Activated T-helper 17 cell treated with anti-CD3 and anti-CD28 coated beads, Interleukin-2, amount 50 U/mL, for 72 hours (primary cell): Measurements from ENCODE around the gene GPR37. TPM values are rescaled to one million over a fixed set of nuclear protein-coding genes. Genes with fewer than 3 reads are reported as not detected.

Experiments used
- ATAC-seq: fragments of 150-1000 bp; cut with Tn5 transposase; replicated peaks from 2 replicates; pipeline ENCODE4 v1.10.0; 2021; ENCODE audit warnings: mild to moderate bottlenecking, moderate library complexity
- H3K27ac Mint-ChIP-seq: one replicate; pipeline ENCODE4 v1.8.0; 2022; ENCODE audit warnings: mixed read lengths
- H3K27me3 Mint-ChIP-seq: one replicate; pipeline ENCODE4 v1.8.0; 2022; ENCODE audit warnings: mixed read lengths
- H3K36me3 Mint-ChIP-seq: one replicate; pipeline ENCODE4 v1.8.0; 2022; ENCODE audit warnings: low read depth, mild to moderate bottlenecking, mixed read lengths
- H3K4me1 Mint-ChIP-seq: one replicate; pipeline ENCODE4 v1.8.0; 2022; ENCODE audit warnings: mixed read lengths
- H3K4me3 Mint-ChIP-seq: one replicate; pipeline ENCODE4 v1.8.0; 2022; ENCODE audit warnings: mild to moderate bottlenecking, mixed read lengths
- H3K9me3 Mint-ChIP-seq: one replicate; pipeline ENCODE4 v1.8.0; 2022; ENCODE audit warnings: mixed read lengths
- total RNA-seq, 2 donors: library from RNA; stranded (reverse); gene quantifications; one replicate each; pipeline ENCODE4 v1.2.3, GENCODE V29; 2022

The GPR37 gene
- total RNA-seq = not detected

GRCh38 chr7:124765401-124766352, at the start of gene GPR37:
GPR37 (minus strand) TSS chr7:124765792; CDS start chr7:124764976, 816 bp downstream.
- H3K4me1 Mint-ChIP-seq = no peaks in the 10 kb centered on the region
- peak within 1 kb of the TSS; percentile 74 for H3K4me3 Mint-ChIP-seq
- H3K36me3 Mint-ChIP-seq = peaks cover 5% of the 10 kb centered on the region
- no peaks in the 10 kb centered on the region for H3K9me3 Mint-ChIP-seq
- H3K27ac Mint-ChIP-seq = no peak within 1 kb of the TSS
- peak; percentile 83 for ATAC-seq
- H3K27me3 Mint-ChIP-seq = peaks cover 48% of the 10 kb centered on the region

- Mint-ChIP-seq H3K9me3 (no peaks in the 10 kb centered on the region), H3K27ac (no peak overlapping the region), H3K4me1 (no peaks in the 10 kb centered on the region), H3K4me3 (no peak overlapping the region), H3K27me3 (peaks cover 8% of the 10 kb centered on the region), H3K36me3 (no peaks in the 10 kb centered on the region)
- ATAC-seq = no peak
These were observed 48.6 kb upstream of the GPR37 start for GRCh38 chr7:124813994-124814798.

- Mint-ChIP-seq H3K4me1 (no peaks in the 10 kb centered on the region), H3K4me3 (no peak overlapping the region), H3K36me3 (no peaks in the 10 kb centered on the region), H3K27ac (no peak overlapping the region), H3K27me3 (peaks cover 8% of the 10 kb centered on the region), H3K9me3 (no peaks in the 10 kb centered on the region)
- no peak for ATAC-seq
These were observed 47.2 kb upstream of the GPR37 start for GRCh38 chr7:124812764-124813163.

- no peak overlapping the region for H3K27ac Mint-ChIP-seq
- H3K4me3 Mint-ChIP-seq = no peak overlapping the region
- no peaks in the 10 kb centered on the region for H3K9me3 Mint-ChIP-seq
- H3K36me3 Mint-ChIP-seq = no peaks in the 10 kb centered on the region
- ATAC-seq = no peak
- no peaks in the 10 kb centered on the region for H3K4me1 Mint-ChIP-seq
- peaks cover 8% of the 10 kb centered on the region for H3K27me3 Mint-ChIP-seq
These were observed 45.7 kb upstream of the GPR37 start for GRCh38 chr7:124811341-124811740.

- Mint-ChIP-seq H3K27me3 (peaks cover 8% of the 10 kb centered on the region), H3K27ac (no peak overlapping the region), H3K4me3 (no peak overlapping the region), H3K4me1 (no peaks in the 10 kb centered on the region), H3K36me3 (no peaks in the 10 kb centered on the region), H3K9me3 (no peaks in the 10 kb centered on the region)
- no peak for ATAC-seq
These were observed 45.0 kb upstream of the GPR37 start for GRCh38 chr7:124810605-124811004.

GRCh38 chr7:124808206-124808605, 42.6 kb upstream of the GPR37 start:
- no peaks in the 10 kb centered on the region for H3K4me1 Mint-ChIP-seq
- no peaks in the 10 kb centered on the region for H3K9me3 Mint-ChIP-seq
- H3K27ac Mint-ChIP-seq = no peak overlapping the region
- no peaks in the 10 kb centered on the region for H3K36me3 Mint-ChIP-seq
- no peak for ATAC-seq
- H3K27me3 Mint-ChIP-seq = peaks cover 5% of the 10 kb centered on the region
- no peak overlapping the region for H3K4me3 Mint-ChIP-seq

GRCh38 chr7:124801330-124801895, 35.8 kb upstream of the GPR37 start:
- H3K9me3 Mint-ChIP-seq = peaks cover 2% of the 10 kb centered on the region
- no peaks in the 10 kb centered on the region for H3K36me3 Mint-ChIP-seq
- no peaks in the 10 kb centered on the region for H3K4me1 Mint-ChIP-seq
- H3K27ac Mint-ChIP-seq = no peak overlapping the region
- H3K27me3 Mint-ChIP-seq = peaks cover 15% of the 10 kb centered on the region
- H3K4me3 Mint-ChIP-seq = no peak overlapping the region
- no peak for ATAC-seq

GRCh38 chr7:124800386-124800785, 34.8 kb upstream of the GPR37 start:
- H3K4me1 Mint-ChIP-seq = no peaks in the 10 kb centered on the region
- ATAC-seq = no peak
- H3K27me3 Mint-ChIP-seq = peaks cover 15% of the 10 kb centered on the region
- H3K4me3 Mint-ChIP-seq = no peak overlapping the region
- H3K36me3 Mint-ChIP-seq = no peaks in the 10 kb centered on the region
- no peak overlapping the region for H3K27ac Mint-ChIP-seq
- peaks cover 8% of the 10 kb centered on the region for H3K9me3 Mint-ChIP-seq

GRCh38 chr7:124799448-124799847, 33.9 kb upstream of the GPR37 start:
- no peak overlapping the region for H3K4me3 Mint-ChIP-seq
- H3K4me1 Mint-ChIP-seq = no peaks in the 10 kb centered on the region
- no peak for ATAC-seq
- peaks cover 8% of the 10 kb centered on the region for H3K9me3 Mint-ChIP-seq
- no peaks in the 10 kb centered on the region for H3K36me3 Mint-ChIP-seq
- H3K27ac Mint-ChIP-seq = no peak overlapping the region
- peaks cover 15% of the 10 kb centered on the region for H3K27me3 Mint-ChIP-seq

GRCh38 chr7:124796771-124797170, 31.2 kb upstream of the GPR37 start:
- ATAC-seq = no peak
- H3K4me1 Mint-ChIP-seq = no peaks in the 10 kb centered on the region
- H3K4me3 Mint-ChIP-seq = no peak overlapping the region
- peaks cover 24% of the 10 kb centered on the region for H3K27me3 Mint-ChIP-seq
- no peak overlapping the region for H3K27ac Mint-ChIP-seq
- H3K36me3 Mint-ChIP-seq = no peaks in the 10 kb centered on the region
- H3K9me3 Mint-ChIP-seq = peaks cover 8% of the 10 kb centered on the region

GRCh38 chr7:124792696-124793095, 27.1 kb upstream of the GPR37 start:
- H3K4me3 Mint-ChIP-seq = no peak overlapping the region
- H3K9me3 Mint-ChIP-seq = peaks cover 8% of the 10 kb centered on the region
- no peak overlapping the region for H3K27ac Mint-ChIP-seq
- ATAC-seq = no peak
- no peaks in the 10 kb centered on the region for H3K4me1 Mint-ChIP-seq
- H3K36me3 Mint-ChIP-seq = no peaks in the 10 kb centered on the region
- peaks cover 30% of the 10 kb centered on the region for H3K27me3 Mint-ChIP-seq

GRCh38 chr7:124792002-124792401, 26.4 kb upstream of the GPR37 start:
- no peak for ATAC-seq
- Mint-ChIP-seq H3K27me3 (peaks cover 26% of the 10 kb centered on the region), H3K4me1 (no peaks in the 10 kb centered on the region), H3K4me3 (no peak overlapping the region), H3K9me3 (peaks cover 8% of the 10 kb centered on the region), H3K36me3 (no peaks in the 10 kb centered on the region), H3K27ac (no peak overlapping the region)

- Mint-ChIP-seq H3K27me3 (peaks cover 26% of the 10 kb centered on the region), H3K27ac (no peak overlapping the region), H3K36me3 (no peaks in the 10 kb centered on the region), H3K4me1 (no peaks in the 10 kb centered on the region), H3K9me3 (peaks cover 7% of the 10 kb centered on the region), H3K4me3 (no peak overlapping the region)
- no peak for ATAC-seq
These were observed 25.8 kb upstream of the GPR37 start for GRCh38 chr7:124791426-124791825.

- Mint-ChIP-seq H3K4me3 (no peak overlapping the region), H3K27ac (no peak overlapping the region), H3K27me3 (peaks cover 26% of the 10 kb centered on the region), H3K36me3 (no peaks in the 10 kb centered on the region), H3K4me1 (no peaks in the 10 kb centered on the region), H3K9me3 (no peaks in the 10 kb centered on the region)
- ATAC-seq = no peak
These were observed 25.1 kb upstream of the GPR37 start for GRCh38 chr7:124790645-124791044.
